Upper lobe of right lung (tissue), 1 donor: ENCODE data around the gene EHMT2. TPM values are rescaled to one million over a fixed set of nuclear protein-coding genes. Genes with fewer than 3 reads are reported as not detected.
A peak's percentile ranks its signal among the peaks of the same experiment; 100 is the strongest.

ENCODE experiments used
- ATAC-seq: fragments of 200-7000 bp; cut with Tn5 transposase; one replicate; pipeline ENCODE4 v1.9.1; 2020; ENCODE audit warnings: mild to moderate bottlenecking, moderate library complexity
- DNase-seq: peaks from one replicate; pipeline ENCODE4 v3.0.0-alpha.2; 2020
- H3K27ac ChIP-seq: fragments of 200-600 bp; one replicate; pipeline ENCODE4 v1.8.0; 2022
- H3K27me3 ChIP-seq: fragments of 200-600 bp; one replicate; pipeline ENCODE4 v1.8.0; 2022; ENCODE audit warnings: mild to moderate bottlenecking
- H3K36me3 ChIP-seq: fragments of 200-600 bp; one replicate; pipeline ENCODE4 v1.8.0; 2022
- H3K4me1 ChIP-seq: fragments of 200-600 bp; one replicate; pipeline ENCODE4 v1.8.0; 2022
- H3K4me3 ChIP-seq: fragments of 200-600 bp; one replicate; pipeline ENCODE4 v1.8.0; 2022; ENCODE audit warnings: mild to moderate bottlenecking
- H3K9me3 ChIP-seq: fragments of 200-600 bp; one replicate; pipeline ENCODE4 v1.8.0; 2022
- intact Hi-C: fragments of 100-400 bp; cut with DNase I; formaldehyde crosslinking; loops from one replicate; pipeline ENCODE4 v1.11.0; 2022
- total RNA-seq: library from RNA; stranded (reverse); fragmentation: NEBNext Ultra II Directional; extraction: Animal tissue kit (Norgen Biotek cat#: 25700); gene quantifications from one replicate; pipeline ENCODE4 v1.2.1, GENCODE V29; 2021
- TF ChIP-seq, protein P1 (sequence below): fragments of 200-600 bp; IDR thresholded peaks from one replicate; pipeline ENCODE4 v1.8.0; 2022; ENCODE audit warnings: antibody characterized with exemption
- donor health status: DM: no; HTN: yes; CAD: no; lungs with severe emphysema.

EHMT2 gene
- total RNA-seq, 1 donor from 2014 or later = 36.0 TPM

DNA sequence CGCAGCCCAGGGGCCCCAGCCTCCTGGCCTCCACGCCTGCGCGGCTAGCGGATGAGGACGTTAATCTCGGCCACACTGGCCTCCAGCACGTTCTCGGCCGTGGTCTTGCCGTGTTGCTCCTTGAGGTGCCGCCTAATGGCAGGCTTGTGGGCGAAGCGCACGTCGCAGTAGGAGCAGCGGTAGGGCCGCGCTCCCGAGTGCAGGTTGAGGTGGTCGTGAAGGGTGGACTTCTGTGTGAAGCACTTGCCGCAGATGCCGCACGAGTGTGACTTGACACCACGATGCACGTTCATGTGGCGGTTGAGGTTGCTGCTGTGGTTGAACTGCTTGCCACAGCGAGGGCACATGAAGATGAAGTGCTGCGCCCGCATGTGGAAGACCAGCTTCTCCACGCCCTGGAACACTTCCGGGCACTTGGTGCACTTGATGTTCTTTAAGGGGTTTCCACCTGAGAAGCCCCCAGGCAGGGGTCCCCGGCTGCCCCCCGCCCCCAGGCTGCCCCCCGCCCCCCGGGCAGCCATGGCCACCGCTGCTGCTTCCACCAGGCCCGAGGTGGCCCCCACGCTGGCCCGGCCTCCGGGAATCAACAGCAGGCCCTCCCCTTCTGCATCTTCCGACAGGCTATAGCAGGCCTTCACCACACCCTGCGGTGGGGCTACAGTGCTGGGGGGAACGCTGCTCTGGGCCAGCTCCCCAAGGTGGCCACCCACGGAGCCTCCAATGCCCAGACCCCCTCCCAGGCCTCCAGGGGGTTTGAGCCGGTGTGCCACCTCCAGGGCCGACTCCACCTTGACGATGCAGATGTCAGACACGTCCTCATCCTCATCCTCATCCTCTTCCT, 2.6 kb upstream of the EHMT2 start:
- TF ChIP-seq, protein P1, sequence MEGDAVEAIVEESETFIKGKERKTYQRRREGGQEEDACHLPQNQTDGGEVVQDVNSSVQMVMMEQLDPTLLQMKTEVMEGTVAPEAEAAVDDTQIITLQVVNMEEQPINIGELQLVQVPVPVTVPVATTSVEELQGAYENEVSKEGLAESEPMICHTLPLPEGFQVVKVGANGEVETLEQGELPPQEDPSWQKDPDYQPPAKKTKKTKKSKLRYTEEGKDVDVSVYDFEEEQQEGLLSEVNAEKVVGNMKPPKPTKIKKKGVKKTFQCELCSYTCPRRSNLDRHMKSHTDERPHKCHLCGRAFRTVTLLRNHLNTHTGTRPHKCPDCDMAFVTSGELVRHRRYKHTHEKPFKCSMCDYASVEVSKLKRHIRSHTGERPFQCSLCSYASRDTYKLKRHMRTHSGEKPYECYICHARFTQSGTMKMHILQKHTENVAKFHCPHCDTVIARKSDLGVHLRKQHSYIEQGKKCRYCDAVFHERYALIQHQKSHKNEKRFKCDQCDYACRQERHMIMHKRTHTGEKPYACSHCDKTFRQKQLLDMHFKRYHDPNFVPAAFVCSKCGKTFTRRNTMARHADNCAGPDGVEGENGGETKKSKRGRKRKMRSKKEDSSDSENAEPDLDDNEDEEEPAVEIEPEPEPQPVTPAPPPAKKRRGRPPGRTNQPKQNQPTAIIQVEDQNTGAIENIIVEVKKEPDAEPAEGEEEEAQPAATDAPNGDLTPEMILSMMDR = no peak
- intact Hi-C loops = no loop called here
- no peak for ATAC-seq
- no peaks in the 10 kb centered on the region for H3K27me3 ChIP-seq
- H3K9me3 ChIP-seq = no peaks in the 10 kb centered on the region
- H3K27ac ChIP-seq = no peak overlapping the region
- peaks cover 10% of the 10 kb centered on the region for H3K36me3 ChIP-seq
- H3K4me3 ChIP-seq = no peak overlapping the region
- H3K4me1 ChIP-seq = peaks cover 31% of the 10 kb centered on the region
- DNase-seq = no peak

GRCh38 chr6:31899215-31899614, 1.7 kb upstream of the EHMT2 start:
- Histone ChIP-seq H3K27ac (no peak overlapping the region), H3K9me3 (no peaks in the 10 kb centered on the region), H3K36me3 (peaks cover 15% of the 10 kb centered on the region), H3K27me3 (no peaks in the 10 kb centered on the region), H3K4me3 (no peak overlapping the region), H3K4me1 (peaks cover 31% of the 10 kb centered on the region)
- intact Hi-C loops = no loop called here
- TF ChIP-seq, protein P1 = no peak
- DNase-seq (no peak), ATAC-seq (no peak)

- Histone ChIP-seq H3K36me3 (peaks cover 17% of the 10 kb centered on the region), H3K27ac (peak overlapping the region; percentile 89), H3K9me3 (no peaks in the 10 kb centered on the region), H3K4me3 (peak overlapping the region; percentile 100), H3K4me1 (peaks cover 27% of the 10 kb centered on the region), H3K27me3 (no peaks in the 10 kb centered on the region)
- DNase-seq (no peak), ATAC-seq (no peak)
- TF ChIP-seq, protein P1 = no peak
- intact Hi-C loops = no loop called here
These were observed 999 bp upstream of the EHMT2 start for GRCh38 chr6:31898383-31899011.

DNA sequence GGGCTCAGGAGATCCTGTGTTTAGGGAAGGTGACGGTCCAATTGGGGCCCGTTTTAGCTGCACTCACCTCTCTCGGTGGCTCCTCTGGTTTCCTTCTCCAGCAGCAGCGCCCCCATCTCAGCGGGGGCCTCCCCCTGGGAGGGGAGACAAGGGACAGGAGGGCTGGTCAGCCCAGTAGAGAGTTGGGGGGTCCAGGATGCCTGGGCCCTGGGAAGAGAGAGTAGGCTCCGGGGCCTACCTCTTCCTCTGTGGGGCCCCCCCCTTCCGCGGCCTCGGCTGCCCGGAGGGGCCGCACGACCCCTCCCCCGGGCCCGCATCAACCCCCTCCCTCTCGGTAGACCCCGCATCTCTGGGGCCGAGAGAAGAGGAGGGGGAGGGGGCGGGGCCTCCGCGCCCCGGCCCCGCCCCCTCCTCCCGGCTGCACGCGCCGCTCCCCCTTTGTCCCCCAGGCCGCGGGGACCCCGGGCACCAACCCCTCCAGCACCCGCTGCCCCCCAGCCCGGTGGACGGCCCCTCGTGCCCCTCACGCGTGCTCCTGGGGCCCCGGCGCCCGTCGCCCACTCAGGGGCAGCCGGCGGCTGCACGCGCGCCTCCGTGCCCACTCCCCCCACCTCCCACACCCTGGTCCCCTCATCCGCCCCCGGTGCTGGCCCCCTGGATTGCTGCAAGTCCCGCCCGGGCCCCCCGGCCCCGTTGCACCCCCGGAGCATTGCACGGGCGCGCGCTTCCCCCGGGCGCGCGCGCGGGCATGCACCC, 464 bp downstream of the EHMT2 start:
- TF ChIP-seq, protein P1 = no peak
- intact Hi-C loops = no loop called here
- DNase-seq = no peak

DNA sequence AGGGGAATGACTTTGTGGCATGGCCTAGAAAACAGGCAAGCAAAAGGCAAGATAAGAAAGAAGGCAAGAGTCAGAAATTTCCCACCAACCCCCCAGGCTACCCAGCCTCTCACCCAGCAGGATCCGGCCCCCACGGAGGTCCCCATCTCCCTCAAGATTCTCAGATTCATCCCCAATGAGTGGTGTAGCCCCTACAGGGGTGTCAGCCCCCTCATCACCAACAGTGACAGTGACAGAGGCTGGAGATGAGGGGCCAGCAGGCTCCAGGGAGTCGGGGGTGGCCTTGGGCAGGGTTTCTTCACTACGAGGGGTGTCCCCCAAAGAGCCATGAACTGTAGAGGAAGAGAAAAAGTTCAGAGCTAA, 1.0 kb downstream of the EHMT2 start:
- ATAC-seq = no peak
- Histone ChIP-seq H3K9me3 (no peaks in the 10 kb centered on the region), H3K27ac (peak overlapping the region; percentile 66)

More for the DNA sequence above, 464 bp downstream of the EHMT2 start:
- Histone ChIP-seq H3K27ac (peak overlapping the region; percentile 66), H3K27me3 (no peaks in the 10 kb centered on the region), H3K9me3 (no peaks in the 10 kb centered on the region), H3K4me1 (peaks cover 16% of the 10 kb centered on the region), H3K36me3 (peaks cover 32% of the 10 kb centered on the region), H3K4me3 (peak overlapping the region; percentile 100)
- ATAC-seq = no peak

More for the DNA sequence above, 1.0 kb downstream of the EHMT2 start:
- intact Hi-C loops = no loop called here
- Histone ChIP-seq H3K4me3 (peak overlapping the region; percentile 100), H3K4me1 (peaks cover 16% of the 10 kb centered on the region), H3K36me3 (peaks cover 37% of the 10 kb centered on the region), H3K27me3 (no peaks in the 10 kb centered on the region)
- TF ChIP-seq, protein P1 = no peak
- no peak for DNase-seq
